Measurements from ENCODE around the gene CATSPERB. TPM values are rescaled to one million over a fixed set of nuclear protein-coding genes. Genes with fewer than 3 reads are reported as not detected.

The CATSPERB gene
- total RNA-seq, 1 donor from 2014 or later = 0.56 TPM

GRCh38 chr14:91582761-91583160 lies 149.1 kb downstream of the CATSPERB start:
- H3K4me1 Mint-ChIP-seq = peaks cover 9% of the 10 kb centered on the region
- no peak overlapping the region for H3K27ac Mint-ChIP-seq
- H3K4me3 Mint-ChIP-seq = no peak overlapping the region

DNA sequence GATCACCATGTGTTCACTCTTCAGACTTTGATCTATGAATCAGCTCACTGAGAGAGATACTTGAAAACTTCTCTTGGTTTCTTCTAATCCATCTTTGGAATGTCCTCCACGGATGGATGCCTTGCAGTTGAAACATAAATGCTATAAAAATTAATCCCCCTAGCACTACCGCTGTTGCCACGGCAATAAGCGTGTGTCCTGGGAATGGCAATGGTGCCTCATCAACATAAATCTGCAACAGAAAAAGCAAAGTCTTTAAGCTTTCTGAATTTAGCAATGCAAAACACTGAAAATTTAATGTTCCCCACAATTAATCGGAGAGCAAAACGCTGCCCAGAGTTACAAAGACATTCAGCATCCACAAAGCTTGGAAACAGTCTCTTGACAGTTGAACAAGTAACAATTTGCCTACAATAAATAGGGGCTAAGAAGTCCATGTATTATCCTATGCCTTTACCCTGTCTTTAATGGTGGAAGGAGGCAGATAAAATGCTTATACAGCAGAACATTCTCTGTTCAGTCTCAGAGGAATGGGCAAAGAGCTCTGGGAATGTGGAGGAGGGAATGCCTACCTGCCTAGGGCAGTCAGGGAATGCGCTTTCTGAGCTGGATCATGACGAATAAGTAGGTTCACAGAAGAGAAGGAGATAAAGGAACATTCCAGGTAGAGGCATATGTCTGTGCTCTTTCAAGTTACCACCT lies 150.9 kb downstream of the CATSPERB start:
- Mint-ChIP-seq H3K36me3 (peaks cover 1% of the 10 kb centered on the region), H3K4me1 (peaks cover 9% of the 10 kb centered on the region), H3K4me3 (no peak overlapping the region), H3K27ac (no peak overlapping the region), H3K9me3 (peaks cover 19% of the 10 kb centered on the region), H3K27me3 (ENCODE audit: low read depth) (peaks cover 33% of the 10 kb centered on the region)
- no peak for TF ChIP-seq CTCF (IDR thresholded peaks at IDR 0.05; ENCODE audit: unreplicated experiment)
- no peak for DNase-seq (ENCODE audit: low spot score in 2 of 2, unreplicated experiment in 2 of 2)

More at GRCh38 chr14:91582761-91583160, 149.1 kb downstream of the CATSPERB start:
- no peak for DNase-seq (ENCODE audit: low spot score in 2 of 2, unreplicated experiment in 2 of 2)
- Mint-ChIP-seq H3K9me3 (peaks cover 15% of the 10 kb centered on the region), H3K36me3 (no peaks in the 10 kb centered on the region), H3K27me3 (ENCODE audit: low read depth) (peaks cover 26% of the 10 kb centered on the region)
- no peak for TF ChIP-seq CTCF (IDR thresholded peaks at IDR 0.05; ENCODE audit: unreplicated experiment)

DNA sequence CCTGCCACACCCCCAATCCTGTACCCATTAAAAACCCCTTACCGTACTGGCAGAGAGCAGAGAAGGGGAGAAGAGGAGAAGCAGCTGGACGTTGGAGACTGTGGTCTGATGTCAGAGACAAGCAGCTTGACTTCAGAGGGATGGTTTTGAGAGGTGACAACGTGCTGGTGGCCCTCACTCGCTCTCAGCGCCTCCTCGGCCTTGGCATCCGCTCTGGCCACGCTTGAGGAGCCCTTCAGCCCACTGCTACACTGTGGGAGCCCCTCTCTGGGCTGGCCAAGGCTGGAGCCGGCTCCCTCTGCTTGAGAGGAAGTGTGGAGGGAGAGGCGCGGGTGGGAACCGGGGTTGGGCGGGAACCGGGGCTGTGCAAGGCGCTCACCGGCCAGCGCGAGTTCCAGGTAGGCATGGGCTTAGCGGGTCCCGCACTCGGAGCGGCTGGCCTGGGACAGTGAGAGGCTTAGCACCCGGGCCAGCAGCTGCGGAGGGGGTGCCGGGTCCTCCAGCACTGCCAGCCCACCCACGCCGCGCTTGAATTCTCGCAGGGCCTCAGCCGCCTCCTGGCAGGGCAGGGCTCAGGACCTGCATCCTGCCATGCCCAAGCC lies 154.2 kb downstream of the CATSPERB start:
- H3K4me1 Mint-ChIP-seq = peaks cover 17% of the 10 kb centered on the region
- peaks cover 1% of the 10 kb centered on the region for H3K36me3 Mint-ChIP-seq
- no peak for TF ChIP-seq CTCF (IDR thresholded peaks at IDR 0.05; ENCODE audit: unreplicated experiment)
- H3K4me3 Mint-ChIP-seq = no peak overlapping the region
- peaks cover 5% of the 10 kb centered on the region for H3K9me3 Mint-ChIP-seq
- H3K27ac Mint-ChIP-seq = no peak overlapping the region
- no peak for DNase-seq (ENCODE audit: low spot score in 2 of 2, unreplicated experiment in 2 of 2)
- H3K27me3 Mint-ChIP-seq (ENCODE audit: low read depth) = peaks cover 60% of the 10 kb centered on the region

DNA sequence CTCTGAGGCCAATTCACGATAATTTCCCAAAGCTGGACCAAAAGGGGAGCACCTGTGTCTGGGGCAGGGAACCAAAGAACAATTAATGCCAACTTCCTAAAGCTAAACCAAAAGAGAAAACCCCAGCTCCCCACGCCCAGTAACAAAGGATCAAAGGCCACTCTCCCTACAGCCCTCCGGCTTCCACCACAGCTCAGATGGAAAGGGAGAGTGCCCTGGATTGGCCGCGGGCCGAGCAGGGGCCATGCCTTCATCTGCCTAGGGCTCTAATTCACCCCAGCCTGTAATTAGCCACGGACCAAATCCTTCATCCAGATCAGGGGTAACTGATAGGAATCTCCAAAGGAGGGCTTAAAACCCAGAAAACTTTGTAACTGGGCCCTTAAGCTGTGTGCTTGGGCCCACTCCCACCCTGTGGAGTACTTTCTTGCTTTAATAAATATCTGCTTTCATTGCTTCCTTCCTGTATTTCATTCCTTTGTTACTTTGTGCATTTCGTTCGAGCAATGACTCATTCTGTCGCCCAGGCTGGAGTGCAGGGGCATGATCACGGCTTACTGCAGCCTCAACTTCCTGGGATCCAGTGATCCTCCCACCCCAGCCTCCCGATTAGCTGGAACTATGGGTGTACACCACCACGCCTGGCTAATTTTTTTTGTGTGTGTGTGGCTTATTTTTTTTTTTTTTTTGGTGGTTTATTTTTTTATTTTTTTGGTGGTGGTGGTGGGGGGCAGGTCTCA lies 156.2 kb downstream of the CATSPERB start:
- no peak overlapping the region for H3K4me3 Mint-ChIP-seq
- no peak overlapping the region for H3K27ac Mint-ChIP-seq
- no peak for TF ChIP-seq CTCF (IDR thresholded peaks at IDR 0.05; ENCODE audit: unreplicated experiment)
- peaks cover 5% of the 10 kb centered on the region for H3K9me3 Mint-ChIP-seq
- peaks cover 7% of the 10 kb centered on the region for H3K4me1 Mint-ChIP-seq
- H3K27me3 Mint-ChIP-seq (ENCODE audit: low read depth) = peaks cover 69% of the 10 kb centered on the region
- no peak for DNase-seq (ENCODE audit: low spot score in 2 of 2, unreplicated experiment in 2 of 2)
- peaks cover 1% of the 10 kb centered on the region for H3K36me3 Mint-ChIP-seq

GRCh38 chr14:91573894-91574837 lies 157.7 kb downstream of the CATSPERB start:
- peaks cover 7% of the 10 kb centered on the region for H3K4me1 Mint-ChIP-seq
- peak in 1 of 2 experiments; percentile 48 for DNase-seq (ENCODE audit: low spot score in 2 of 2, unreplicated experiment in 2 of 2)

More at GRCh38 chr14:91573894-91574837, 157.7 kb downstream of the CATSPERB start:
- no peak for TF ChIP-seq CTCF (IDR thresholded peaks at IDR 0.05; ENCODE audit: unreplicated experiment)
- peaks cover 1% of the 10 kb centered on the region for H3K36me3 Mint-ChIP-seq
- H3K27ac Mint-ChIP-seq = no peak overlapping the region
- H3K27me3 Mint-ChIP-seq (ENCODE audit: low read depth) = peaks cover 65% of the 10 kb centered on the region
- peaks cover 5% of the 10 kb centered on the region for H3K9me3 Mint-ChIP-seq
- peak overlapping the region; percentile 71 for H3K4me3 Mint-ChIP-seq

Data from mesothelial cell of epicardium (in vitro differentiated cells).